Measurements from ENCODE around the gene EFR3B.
"Not testable (repeated sequence)": the region's sequence is repeated elsewhere in the genome, so short reads cannot be mapped to it uniquely, and the experiment has no call there.

Gene EFR3B

GRCh38 chr2:25150993-25151392 is 109.1 kb downstream of the EFR3B start:
- DNase-seq (ENCODE audit: low read depth): not testable (repeated sequence)

GRCh38 chr2:25151718-25152117 is 109.8 kb downstream of the EFR3B start:
- no peak for DNase-seq (ENCODE audit: low read depth)

- DNase-seq (ENCODE audit: low read depth): no peak
Measured at GRCh38 chr2:25155401-25155800, 113.5 kb downstream of the EFR3B start.

- no peak for DNase-seq (ENCODE audit: low read depth)
Measured at GRCh38 chr2:25158096-25158852, 116.4 kb downstream of the EFR3B start.

- DNase-seq (ENCODE audit: low read depth): peak; percentile 56
Measured at GRCh38 chr2:25159949-25160348, 118.1 kb downstream of the EFR3B start.

GRCh38 chr2:25160376-25160775 is 118.5 kb downstream of the EFR3B start:
- no peak for DNase-seq (ENCODE audit: low read depth)

GRCh38 chr2:25161055-25161781 is 119.3 kb downstream of the EFR3B start:
- peak; percentile 48 for DNase-seq (ENCODE audit: low read depth)

- DNase-seq (ENCODE audit: low read depth): not testable (repeated sequence)
Measured at GRCh38 chr2:25162061-25162460, 120.2 kb downstream of the EFR3B start.

GRCh38 chr2:25164561-25164960 is 122.7 kb downstream of the EFR3B start:
- DNase-seq (ENCODE audit: low read depth): no peak

GRCh38 chr2:25165992-25166875 is 124.4 kb downstream of the EFR3B start:
- DNase-seq (ENCODE audit: low read depth): no peak

- DNase-seq (ENCODE audit: low read depth): peak; percentile 7
Measured at GRCh38 chr2:25168256-25169072, 126.6 kb downstream of the EFR3B start, which contains the start of gene POMC. POMC (minus strand) TSS chr2:25168580; CDS start chr2:25164772, 3,808 bp downstream.

GRCh38 chr2:25169073-25169470 is 127.2 kb downstream of the EFR3B start:
- no peak for DNase-seq (ENCODE audit: low read depth)

- no peak for DNase-seq (ENCODE audit: low read depth)
Measured at GRCh38 chr2:25170888-25171287, 129.0 kb downstream of the EFR3B start.

- no peak for DNase-seq (ENCODE audit: low read depth)
Measured at GRCh38 chr2:25173719-25174118, 131.8 kb downstream of the EFR3B start.

- no peak for DNase-seq (ENCODE audit: low read depth)
Measured at GRCh38 chr2:25174192-25174861, 132.5 kb downstream of the EFR3B start.

GRCh38 chr2:25176138-25176537 is 134.3 kb downstream of the EFR3B start:
- DNase-seq (ENCODE audit: low read depth): no peak

GRCh38 chr2:25176541-25177181 is 134.8 kb downstream of the EFR3B start:
- DNase-seq (ENCODE audit: low read depth): no peak

- no peak for DNase-seq (ENCODE audit: low read depth)
Measured at GRCh38 chr2:25177211-25177611, 135.3 kb downstream of the EFR3B start.

GRCh38 chr2:25178976-25179375 is 137.1 kb downstream of the EFR3B start:
- DNase-seq (ENCODE audit: low read depth): no peak

GRCh38 chr2:25184254-25184653 is 142.4 kb downstream of the EFR3B start:
- no peak for DNase-seq (ENCODE audit: low read depth)
